ENCODE data around the gene EMC9.

The EMC9 gene

GRCh38 chr14:24145219-24145618, 3.8 kb upstream of the EMC9 start:
- TF ChIP-seq, protein P1, sequence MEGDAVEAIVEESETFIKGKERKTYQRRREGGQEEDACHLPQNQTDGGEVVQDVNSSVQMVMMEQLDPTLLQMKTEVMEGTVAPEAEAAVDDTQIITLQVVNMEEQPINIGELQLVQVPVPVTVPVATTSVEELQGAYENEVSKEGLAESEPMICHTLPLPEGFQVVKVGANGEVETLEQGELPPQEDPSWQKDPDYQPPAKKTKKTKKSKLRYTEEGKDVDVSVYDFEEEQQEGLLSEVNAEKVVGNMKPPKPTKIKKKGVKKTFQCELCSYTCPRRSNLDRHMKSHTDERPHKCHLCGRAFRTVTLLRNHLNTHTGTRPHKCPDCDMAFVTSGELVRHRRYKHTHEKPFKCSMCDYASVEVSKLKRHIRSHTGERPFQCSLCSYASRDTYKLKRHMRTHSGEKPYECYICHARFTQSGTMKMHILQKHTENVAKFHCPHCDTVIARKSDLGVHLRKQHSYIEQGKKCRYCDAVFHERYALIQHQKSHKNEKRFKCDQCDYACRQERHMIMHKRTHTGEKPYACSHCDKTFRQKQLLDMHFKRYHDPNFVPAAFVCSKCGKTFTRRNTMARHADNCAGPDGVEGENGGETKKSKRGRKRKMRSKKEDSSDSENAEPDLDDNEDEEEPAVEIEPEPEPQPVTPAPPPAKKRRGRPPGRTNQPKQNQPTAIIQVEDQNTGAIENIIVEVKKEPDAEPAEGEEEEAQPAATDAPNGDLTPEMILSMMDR (IDR thresholded peaks at IDR 0.05; ENCODE audit: insufficient read depth, low read length, poor library complexity, severe bottlenecking) = no peak
- no peak for DNase-seq (ENCODE audit: extremely low read depth, insufficient read length)
- no peaks in the 10 kb centered on the region for H3K27me3 ChIP-seq (replicated peaks; ENCODE audit: control insufficient read depth, insufficient read depth, low read length)
- H3K4me3 ChIP-seq (replicated peaks; ENCODE audit: low read depth, low read length) = peak overlapping the region; percentile 100
- peaks cover 20% of the 10 kb centered on the region for H3K36me3 ChIP-seq (ENCODE audit: control insufficient read depth, insufficient read depth, low read length)

DNA sequence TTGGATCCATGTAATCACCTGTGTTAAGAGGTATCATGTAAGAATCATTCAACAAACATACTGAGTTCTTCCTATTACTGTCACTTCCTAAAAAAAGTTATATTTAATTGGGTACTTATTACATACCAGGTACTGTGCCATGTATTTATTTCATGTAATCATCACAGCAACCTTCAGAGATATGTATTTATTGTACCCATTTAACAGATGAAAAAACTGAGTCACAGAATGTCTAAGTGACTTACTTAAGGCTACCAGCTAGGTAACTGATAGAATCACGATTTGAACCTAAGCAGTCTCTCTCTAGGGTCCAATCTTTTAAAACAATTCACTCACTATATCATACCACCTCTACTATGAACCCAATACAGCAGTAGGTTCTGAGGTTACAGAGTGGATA, 3.1 kb upstream of the EMC9 start:
- DNase-seq (ENCODE audit: extremely low read depth, insufficient read length) = no peak
- TF ChIP-seq, protein P1 (IDR thresholded peaks at IDR 0.05; ENCODE audit: insufficient read depth, low read length, poor library complexity, severe bottlenecking) = no peak
- Histone ChIP-seq H3K4me3 (replicated peaks; ENCODE audit: low read depth, low read length) (peak overlapping the region; percentile 100), H3K27me3 (replicated peaks; ENCODE audit: control insufficient read depth, insufficient read depth, low read length) (no peaks in the 10 kb centered on the region), H3K36me3 (ENCODE audit: control insufficient read depth, insufficient read depth, low read length) (peaks cover 17% of the 10 kb centered on the region)

GRCh38 chr14:24143511-24143910, 2.1 kb upstream of the EMC9 start:
- TF ChIP-seq, protein P1 (IDR thresholded peaks at IDR 0.05; ENCODE audit: insufficient read depth, low read length, poor library complexity, severe bottlenecking) = no peak
- peaks cover 18% of the 10 kb centered on the region for H3K36me3 ChIP-seq (ENCODE audit: control insufficient read depth, insufficient read depth, low read length)
- no peak overlapping the region for H3K4me3 ChIP-seq (replicated peaks; ENCODE audit: low read depth, low read length)
- H3K27me3 ChIP-seq (replicated peaks; ENCODE audit: control insufficient read depth, insufficient read depth, low read length) = no peaks in the 10 kb centered on the region
- DNase-seq (ENCODE audit: extremely low read depth, insufficient read length) = no peak

DNA sequence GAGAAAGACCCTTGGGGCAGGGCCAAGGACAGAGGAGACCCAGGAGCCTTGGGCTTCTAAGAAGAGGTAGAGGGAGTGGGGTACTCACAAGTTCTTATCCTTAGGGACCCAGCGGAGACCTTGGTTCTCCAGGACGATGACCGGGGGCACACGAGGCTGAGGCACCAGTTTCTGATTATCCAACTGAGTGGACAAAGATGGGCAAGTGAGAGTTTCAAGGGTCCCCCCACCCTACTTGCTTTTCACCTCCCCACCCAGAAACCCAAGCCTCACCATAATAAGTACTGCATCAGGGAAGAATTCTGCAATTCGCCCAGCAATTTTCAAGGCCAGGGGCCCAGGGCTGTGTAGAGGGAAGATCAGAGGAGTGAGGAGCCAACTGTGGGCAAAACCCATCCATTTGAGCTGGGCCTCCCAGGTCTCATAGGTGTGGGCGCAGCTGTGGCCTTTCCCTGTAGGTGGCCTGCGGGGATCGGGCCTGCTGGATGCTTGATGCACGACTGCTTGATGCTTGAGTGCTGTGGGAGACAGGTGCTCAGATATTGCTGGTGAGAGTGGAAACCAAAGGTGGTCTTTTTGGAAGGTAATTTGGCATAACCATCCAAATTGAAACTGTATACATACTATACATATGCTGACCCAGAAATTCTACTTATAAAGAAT, 2.0 kb downstream of the EMC9 start:
- TF ChIP-seq, protein P1 (IDR thresholded peaks at IDR 0.05; ENCODE audit: insufficient read depth, low read length, poor library complexity, severe bottlenecking) = no peak
- H3K27me3 ChIP-seq (replicated peaks; ENCODE audit: control insufficient read depth, insufficient read depth, low read length) = no peaks in the 10 kb centered on the region
- peak overlapping the region; percentile 74 for H3K4me3 ChIP-seq (replicated peaks; ENCODE audit: low read depth, low read length)
- no peak for DNase-seq (ENCODE audit: extremely low read depth, insufficient read length)
- H3K36me3 ChIP-seq (ENCODE audit: control insufficient read depth, insufficient read depth, low read length) = peaks cover 22% of the 10 kb centered on the region

GRCh38 chr14:24138396-24139271, 2.8 kb downstream of the EMC9 start:
- Histone ChIP-seq H3K27me3 (replicated peaks; ENCODE audit: control insufficient read depth, insufficient read depth, low read length) (no peaks in the 10 kb centered on the region), H3K36me3 (ENCODE audit: control insufficient read depth, insufficient read depth, low read length) (peaks cover 16% of the 10 kb centered on the region), H3K4me3 (replicated peaks; ENCODE audit: low read depth, low read length) (no peak overlapping the region)
- no peak for DNase-seq (ENCODE audit: extremely low read depth, insufficient read length)
- TF ChIP-seq, protein P1 (IDR thresholded peaks at IDR 0.05; ENCODE audit: insufficient read depth, low read length, poor library complexity, severe bottlenecking) = no peak

All from GM06990 (cell line).